ENCODE measurements around the gene APOBR. TPM values are rescaled to one million over a fixed set of nuclear protein-coding genes. Genes with fewer than 3 reads are reported as not detected.
"Not testable (repeated sequence)": the region's sequence is repeated elsewhere in the genome, so short reads cannot be mapped to it uniquely, and the experiment has no call there.

The APOBR gene, protein sequence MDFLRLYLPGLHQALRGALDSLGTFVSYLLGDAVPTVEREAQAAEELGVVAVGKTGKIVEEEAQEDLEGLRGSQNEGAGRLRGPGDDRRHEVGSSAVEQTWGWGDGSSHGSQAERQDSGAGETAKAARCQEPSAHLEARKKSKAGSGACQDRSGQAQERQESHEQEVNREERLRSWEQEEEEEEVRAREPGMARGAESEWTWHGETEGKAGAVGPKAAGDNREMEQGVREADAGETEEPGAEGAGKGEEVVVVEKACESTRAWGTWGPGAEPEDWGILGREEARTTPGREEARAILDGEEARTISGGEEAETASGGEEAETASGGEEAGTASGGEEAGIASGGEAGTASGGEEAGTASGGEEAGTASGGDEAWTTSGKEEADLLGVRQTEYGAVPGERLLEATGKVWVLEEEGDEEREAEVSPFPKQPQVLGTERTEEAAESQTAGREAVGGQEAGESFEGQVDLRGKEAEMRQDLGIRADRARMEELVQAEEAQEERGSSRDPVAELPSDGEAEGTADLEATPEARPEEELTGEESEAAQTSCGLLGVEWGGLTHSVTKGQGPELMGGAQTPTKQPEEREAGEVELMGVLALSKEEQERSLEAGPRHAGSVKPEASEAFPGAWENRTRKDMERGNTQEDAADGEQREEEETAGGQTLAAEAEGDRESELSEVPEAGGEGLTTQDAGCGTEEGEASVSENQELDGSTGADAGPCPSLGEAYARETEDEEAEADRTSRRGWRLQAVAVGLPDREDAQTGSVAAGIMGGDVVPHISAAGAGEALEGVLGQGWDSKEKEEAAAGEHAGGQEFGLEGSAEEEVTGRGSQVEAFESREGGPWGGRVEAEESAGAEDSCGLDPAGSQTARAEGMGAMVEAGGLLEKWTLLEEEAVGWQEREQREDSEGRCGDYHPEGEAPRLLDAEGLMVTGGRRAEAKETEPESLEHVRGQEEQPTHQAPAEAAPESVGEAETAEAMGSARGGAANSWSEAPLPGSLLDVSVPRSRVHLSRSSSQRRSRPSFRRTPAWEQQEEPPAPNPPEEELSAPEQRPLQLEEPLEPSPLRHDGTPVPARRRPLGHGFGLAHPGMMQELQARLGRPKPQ
- 0.03 TPM in 1 of 2 replicates, not detected in the other for total RNA-seq (2014; rRNA removed; shearing (Covaris generic))
- polyA plus RNA-seq (2015; cell fraction: cytosol; rRNA removed), result 0.15 TPM in 1 of 2 replicates, not detected in the other
- 0.10 and 0.27 TPM in 2 replicates for polyA plus RNA-seq (2015; cell fraction: nucleus; rRNA removed)

- DNase-seq (ENCODE audit: low read depth, low spot score), result no peak
- in situ Hi-C loops (cut with HindIII; ENCODE audit: low pct_unique_long_range_greater_than_20kb, low sequenced_read_pairs), result no loop called here
Observed at GRCh38 chr16:28494121-28494851, at the start of gene APOBR. APOBR (plus strand) TSS chr16:28494643; CDS start chr16:28494682, 39 bp downstream.

DNA sequence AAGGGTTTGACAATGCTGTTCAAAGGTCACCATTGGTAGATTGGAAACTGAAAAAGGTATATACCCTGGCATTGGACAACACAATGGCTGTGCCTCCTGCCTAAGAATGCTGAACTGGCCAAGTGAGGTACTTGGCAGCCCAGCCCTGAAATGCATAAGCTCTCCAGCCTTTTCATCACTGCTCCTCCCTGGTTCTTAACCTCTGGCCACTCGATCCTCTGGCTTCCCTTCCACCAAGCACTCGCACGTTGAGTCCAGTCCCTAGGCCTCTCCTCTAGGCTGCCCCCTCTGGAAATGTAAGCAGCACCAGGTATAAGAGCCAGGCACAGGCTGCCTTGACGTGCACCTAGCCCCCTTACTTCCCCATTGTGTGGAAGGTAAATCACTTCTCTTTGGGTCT lies 48.1 kb upstream of the APOBR start:
- DNase-seq (ENCODE audit: low read depth, low spot score); in situ Hi-C loops (cut with HindIII; ENCODE audit: low pct_unique_long_range_greater_than_20kb, low sequenced_read_pairs): not testable (repeated sequence)

GRCh38 chr16:28447081-28447480 lies 47.4 kb upstream of the APOBR start:
- in situ Hi-C loops (cut with HindIII; ENCODE audit: low pct_unique_long_range_greater_than_20kb, low sequenced_read_pairs), result not testable (repeated sequence)

GRCh38 chr16:28473714-28474265 lies 20.7 kb upstream of the APOBR start:
- DNase-seq (ENCODE audit: low read depth, low spot score), result no peak
- in situ Hi-C loops (cut with HindIII; ENCODE audit: low pct_unique_long_range_greater_than_20kb, low sequenced_read_pairs), result no loop called here

More at GRCh38 chr16:28447081-28447480, 47.4 kb upstream of the APOBR start:
- DNase-seq (ENCODE audit: low read depth, low spot score), result not testable (repeated sequence)

GRCh38 chr16:28475221-28475620 lies 19.2 kb upstream of the APOBR start:
- DNase-seq (ENCODE audit: low read depth, low spot score), result no peak
- in situ Hi-C loops (cut with HindIII; ENCODE audit: low pct_unique_long_range_greater_than_20kb, low sequenced_read_pairs), result no loop called here

DNA sequence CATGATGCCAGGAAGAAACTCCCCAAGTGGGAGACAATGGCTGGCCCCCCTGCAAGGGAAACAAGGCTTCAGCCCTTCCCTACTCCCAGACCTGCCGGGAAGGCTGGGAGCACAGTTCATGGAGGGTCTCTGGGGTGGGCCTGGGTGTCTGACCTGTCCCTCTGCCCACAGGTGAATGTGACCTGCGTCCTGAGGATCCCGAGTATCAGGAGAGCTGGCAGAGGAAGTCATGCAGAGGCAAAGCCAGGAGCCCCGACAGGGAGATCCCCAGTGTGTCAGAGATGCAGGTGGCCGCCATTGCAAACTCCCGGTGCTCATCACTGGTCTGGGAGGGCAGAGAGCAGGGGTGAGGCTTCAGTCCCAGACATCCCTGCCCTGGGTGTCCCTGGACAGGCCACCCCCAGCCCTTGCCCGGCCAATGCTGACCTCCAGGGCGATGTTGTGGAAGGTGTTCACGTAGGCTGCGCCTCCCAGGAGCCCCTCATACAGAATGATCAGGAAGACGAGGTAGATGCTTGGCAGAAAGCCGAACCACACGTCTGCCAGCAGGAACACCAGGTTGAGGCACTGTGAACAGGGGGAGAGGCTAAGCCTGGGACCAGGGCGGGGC lies 17.0 kb upstream of the APOBR start:
- in situ Hi-C loops (cut with HindIII; ENCODE audit: low pct_unique_long_range_greater_than_20kb, low sequenced_read_pairs), result no loop called here
- DNase-seq (ENCODE audit: low read depth, low spot score), result no peak

DNA sequence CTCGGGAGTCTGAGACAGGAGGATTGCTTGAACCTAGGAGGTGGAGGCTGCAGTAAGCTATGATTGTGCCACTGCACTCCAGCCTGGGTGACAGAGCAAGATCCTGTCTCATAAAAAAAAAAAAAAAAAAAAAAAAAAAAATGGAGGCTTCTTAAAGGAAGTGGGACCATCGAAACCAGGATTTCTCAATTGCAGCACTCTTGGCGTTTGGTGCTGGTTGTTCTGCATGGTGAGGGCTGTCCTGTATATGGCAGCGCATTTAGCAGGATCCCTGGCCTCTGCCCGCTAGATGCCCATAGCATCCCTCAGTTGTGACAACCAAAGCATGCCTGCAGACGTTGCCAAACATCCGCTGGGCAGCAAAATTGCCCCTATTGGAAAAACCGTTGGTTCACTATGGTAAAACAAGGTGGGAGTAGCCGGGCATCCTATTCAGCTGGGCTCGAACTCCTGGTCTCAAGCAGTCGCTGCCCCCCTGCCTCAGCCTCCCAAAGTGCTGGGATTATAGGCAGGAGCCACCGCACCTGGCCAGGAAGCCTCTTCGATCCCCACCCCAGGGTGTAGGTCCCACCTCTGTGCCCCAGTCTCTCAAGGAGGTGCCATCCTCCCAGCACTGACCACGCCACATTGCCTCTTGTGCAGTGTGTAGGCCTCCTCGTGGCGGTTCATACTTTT lies 15.8 kb upstream of the APOBR start:
- in situ Hi-C loops (cut with HindIII; ENCODE audit: low pct_unique_long_range_greater_than_20kb, low sequenced_read_pairs), result no loop called here
- DNase-seq (ENCODE audit: low read depth, low spot score), result no peak

GRCh38 chr16:28482026-28482425 lies 12.4 kb upstream of the APOBR start:
- no peak for DNase-seq (ENCODE audit: low read depth, low spot score)
- in situ Hi-C loops (cut with HindIII; ENCODE audit: low pct_unique_long_range_greater_than_20kb, low sequenced_read_pairs), result no loop called here

- in situ Hi-C loops (cut with HindIII; ENCODE audit: low pct_unique_long_range_greater_than_20kb, low sequenced_read_pairs); DNase-seq (ENCODE audit: low read depth, low spot score): not testable (repeated sequence)
Observed at GRCh38 chr16:28483361-28483760, 11.1 kb upstream of the APOBR start.

DNA sequence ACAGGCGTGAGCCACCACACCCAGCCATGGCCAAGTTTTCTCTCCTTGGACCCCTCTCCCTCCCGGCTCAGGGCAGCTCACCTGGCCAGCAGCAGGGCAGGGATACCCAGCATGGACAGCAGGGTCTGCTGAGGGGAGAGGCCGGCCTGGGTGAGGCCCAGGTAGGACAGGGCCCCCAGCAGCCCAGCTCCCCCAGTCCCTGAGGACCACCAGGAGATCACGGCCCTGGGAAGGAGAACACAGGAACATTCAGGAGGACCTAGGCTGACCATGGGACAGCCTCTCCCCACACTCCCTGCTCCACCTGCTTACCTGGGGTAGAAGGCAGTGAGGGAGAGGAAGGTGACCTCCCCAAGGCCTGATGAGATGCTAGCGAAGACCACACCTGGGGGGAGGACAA lies 8.2 kb upstream of the APOBR start:
- in situ Hi-C loops (cut with HindIII; ENCODE audit: low pct_unique_long_range_greater_than_20kb, low sequenced_read_pairs), result no loop called here
- no peak for DNase-seq (ENCODE audit: low read depth, low spot score)

DNA sequence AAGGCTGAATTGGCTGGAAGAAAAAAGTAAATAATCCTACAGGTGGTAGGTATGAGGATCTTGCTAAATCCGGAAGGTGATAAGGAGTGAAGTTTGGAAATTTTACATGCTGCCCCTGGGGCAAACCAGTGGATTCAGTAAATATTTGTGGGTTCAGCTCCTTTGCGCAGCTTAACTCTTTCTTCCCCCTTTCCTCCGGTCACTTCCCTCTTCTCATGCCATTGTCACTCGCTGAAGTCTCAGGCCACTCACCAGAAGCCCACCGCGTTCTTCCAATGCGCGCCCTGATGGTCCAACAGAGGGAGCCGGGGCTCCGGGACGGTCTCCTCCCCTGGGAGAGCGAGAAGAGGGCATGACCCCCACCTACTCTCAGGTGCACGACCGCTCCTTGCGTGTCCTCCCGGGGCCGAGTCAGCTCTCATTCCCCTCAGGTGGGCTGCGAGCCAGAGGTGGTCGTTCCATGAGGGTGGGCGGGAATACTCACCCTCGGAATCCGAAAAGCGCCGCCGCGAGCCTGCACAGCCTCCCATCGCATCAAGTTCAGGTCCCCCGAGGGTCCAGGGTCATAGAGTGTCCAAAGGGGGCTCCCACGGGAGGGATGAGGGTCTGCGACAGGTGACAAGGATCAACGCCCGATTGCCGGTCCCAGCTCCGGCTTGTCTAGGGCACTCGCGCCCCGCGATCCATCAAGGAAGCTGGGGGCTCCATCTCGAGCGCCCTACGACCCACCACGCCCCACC lies 3.0 kb upstream of the APOBR start:
- in situ Hi-C loops (cut with HindIII; ENCODE audit: low pct_unique_long_range_greater_than_20kb, low sequenced_read_pairs), result no loop called here
- DNase-seq (ENCODE audit: low read depth, low spot score), result peak; percentile 32

DNA sequence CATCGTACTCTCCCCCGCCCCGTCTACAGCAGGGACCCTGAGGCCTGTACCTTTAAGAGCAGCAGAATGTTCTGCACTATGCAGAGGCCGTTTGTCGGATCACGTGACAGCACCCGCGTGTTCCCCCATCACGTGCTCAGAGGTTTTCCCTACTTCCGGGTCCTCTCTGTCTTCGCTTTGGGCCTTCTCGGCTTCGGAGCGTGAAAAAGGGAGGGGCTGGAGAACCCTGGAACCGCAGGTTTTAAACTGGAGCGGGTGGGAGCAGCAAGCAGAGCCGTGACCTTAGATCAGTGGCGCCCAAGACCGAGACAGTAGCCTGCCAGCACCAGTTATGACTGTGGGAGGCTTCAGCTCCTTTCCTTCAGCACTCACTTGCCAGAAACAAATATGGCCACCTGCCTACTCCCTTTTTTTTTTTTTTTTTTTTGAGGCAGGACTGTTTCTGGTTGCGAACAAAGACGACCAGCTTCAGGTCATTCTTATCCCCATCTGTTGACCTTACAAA lies 2.4 kb upstream of the APOBR start, which contains the start of gene CLN3:
Gene CLN3, minus strand, starts transcription at position 105 of the 505 bp plus-strand sequence. CDS start 315 bp downstream, outside the sequence.
- in situ Hi-C loops (cut with HindIII; ENCODE audit: low pct_unique_long_range_greater_than_20kb, low sequenced_read_pairs), result no loop called here
- DNase-seq (ENCODE audit: low read depth, low spot score), result peak; percentile 95

GRCh38 chr16:28492511-28492910 lies 1.9 kb upstream of the APOBR start:
- in situ Hi-C loops (cut with HindIII; ENCODE audit: low pct_unique_long_range_greater_than_20kb, low sequenced_read_pairs), result no loop called here
- no peak for DNase-seq (ENCODE audit: low read depth, low spot score)

- in situ Hi-C loops (cut with HindIII; ENCODE audit: low pct_unique_long_range_greater_than_20kb, low sequenced_read_pairs), result no loop called here
- no peak for DNase-seq (ENCODE audit: low read depth, low spot score)
Observed at GRCh38 chr16:28495098-28495793, 803 bp downstream of the APOBR start.

All from SK-MEL-5 (cell line).